Stimulated activated naive CD4-positive, alpha-beta T cell treated with Interleukin-2 at 50 U/mL for 16 hours (primary cell): Measurements from ENCODE around the gene SSUH2.
A peak's percentile ranks its signal among the peaks of the same experiment; 100 is the strongest.
"Not testable (repeated sequence)": the region's sequence is repeated elsewhere in the genome, so short reads cannot be mapped to it uniquely, and the experiment has no call there.

Source experiments
- DNase-seq: peaks from one replicate; lab custom pipeline; 2025; lab: John Stamatoyannopoulos, UW

SSUH2 gene

GRCh38 chr3:8644748-8645390, at the start of gene SSUH2:
Gene SSUH2, minus strand, starts transcription at chr3:8644798. Its CDS starts 40 bp downstream, at chr3:8644758.
- DNase-seq: no peak

- DNase-seq: not testable (repeated sequence)
Measured at GRCh38 chr3:8691295-8691694, 46.7 kb upstream of the SSUH2 start.

GRCh38 chr3:8684992-8685391, 40.4 kb upstream of the SSUH2 start:
- not testable (repeated sequence) for DNase-seq

GRCh38 chr3:8682850-8683574, 38.4 kb upstream of the SSUH2 start:
- DNase-seq: not testable (repeated sequence)

- DNase-seq: not testable (repeated sequence)
Measured at GRCh38 chr3:8681881-8682538, 37.4 kb upstream of the SSUH2 start.

- no peak for DNase-seq
Measured at GRCh38 chr3:8681349-8681748, 36.8 kb upstream of the SSUH2 start.

GRCh38 chr3:8679817-8680553, 35.4 kb upstream of the SSUH2 start:
- DNase-seq: not testable (repeated sequence)

- DNase-seq: no peak
Measured at GRCh38 chr3:8678751-8679150, 34.2 kb upstream of the SSUH2 start.

GRCh38 chr3:8677258-8677657, 32.7 kb upstream of the SSUH2 start:
- not testable (repeated sequence) for DNase-seq

GRCh38 chr3:8675591-8675990, 31.0 kb upstream of the SSUH2 start:
- not testable (repeated sequence) for DNase-seq

GRCh38 chr3:8673083-8673737, 28.6 kb upstream of the SSUH2 start:
- DNase-seq: no peak

GRCh38 chr3:8669019-8669418, 24.4 kb upstream of the SSUH2 start:
- DNase-seq: no peak

GRCh38 chr3:8668216-8668615, 23.6 kb upstream of the SSUH2 start:
- no peak for DNase-seq

GRCh38 chr3:8667463-8668091, 23.0 kb upstream of the SSUH2 start:
- no peak for DNase-seq

- DNase-seq: no peak
Measured at GRCh38 chr3:8665407-8665896, 20.9 kb upstream of the SSUH2 start.

- peak; percentile 26 for DNase-seq
Measured at GRCh38 chr3:8663177-8664061, 18.8 kb upstream of the SSUH2 start.

GRCh38 chr3:8662594-8662993, 18.0 kb upstream of the SSUH2 start:
- no peak for DNase-seq

GRCh38 chr3:8660175-8661118, 15.8 kb upstream of the SSUH2 start:
- DNase-seq: no peak

- no peak for DNase-seq
Measured at GRCh38 chr3:8659242-8659641, 14.6 kb upstream of the SSUH2 start.
